ACHN (cell line): ENCODE results near the gene NEGR1.

Source experiments
- DNase-seq: peaks from one replicate; pipeline ENCODE4 v3.0.0-alpha.2; 2015
- in situ Hi-C: cut with HindIII; loops from 2 replicates; pipeline ENCODE4 v1.10.0; 2017; ENCODE audit warnings: low sequenced_read_pairs, low pct_ligation_motif_present, low pct_unique_long_range_greater_than_20kb

NEGR1 gene

GRCh38 chr1:72282271-72283021 is at the start of gene NEGR1:
Gene NEGR1 (minus strand): TSS chr1:72282539.
- DNase-seq = peak; percentile 90
- in situ Hi-C loops = no loop called here

GRCh38 chr1:72326494-72326893 is 44.2 kb upstream of the NEGR1 start:
- in situ Hi-C loops = no loop called here
- DNase-seq = no peak

GRCh38 chr1:72324451-72324850 is 42.1 kb upstream of the NEGR1 start:
- no peak for DNase-seq
- in situ Hi-C loops = no loop called here

- in situ Hi-C loops = no loop called here
- no peak for DNase-seq
Measured at GRCh38 chr1:72322910-72323309, 40.6 kb upstream of the NEGR1 start.

GRCh38 chr1:72296501-72296900 is 14.2 kb upstream of the NEGR1 start:
- DNase-seq = no peak
- in situ Hi-C loops = no loop called here

GRCh38 chr1:72288886-72289285 is 6.5 kb upstream of the NEGR1 start:
- DNase-seq = no peak
- in situ Hi-C loops = no loop called here

GRCh38 chr1:72286401-72286800 is 4.1 kb upstream of the NEGR1 start:
- no peak for DNase-seq
- in situ Hi-C loops = no loop called here

- peak; percentile 71 for DNase-seq
- in situ Hi-C loops = no loop called here
Measured at GRCh38 chr1:72285074-72285425, 2.7 kb upstream of the NEGR1 start.

- DNase-seq = peak; percentile 86
- in situ Hi-C loops = no loop called here
Measured at GRCh38 chr1:72284348-72285073, 2.2 kb upstream of the NEGR1 start.

GRCh38 chr1:72284084-72284347 is 1.7 kb upstream of the NEGR1 start:
- in situ Hi-C loops = no loop called here
- DNase-seq = no peak

GRCh38 chr1:72283307-72284083 is 1.2 kb upstream of the NEGR1 start:
- peak; percentile 64 for DNase-seq
- in situ Hi-C loops = no loop called here

GRCh38 chr1:72283022-72283306 is 625 bp upstream of the NEGR1 start:
- DNase-seq = no peak
- in situ Hi-C loops = no loop called here

GRCh38 chr1:72281637-72282270 is 585 bp downstream of the NEGR1 start:
- in situ Hi-C loops = no loop called here
- peak; percentile 27 for DNase-seq

- no peak for DNase-seq
- in situ Hi-C loops = no loop called here
Measured at GRCh38 chr1:72281144-72281543, 1.2 kb downstream of the NEGR1 start.

GRCh38 chr1:72280711-72281110 is 1.6 kb downstream of the NEGR1 start:
- in situ Hi-C loops = no loop called here

GRCh38 chr1:72280131-72280530 is 2.2 kb downstream of the NEGR1 start:
- in situ Hi-C loops = no loop called here
- no peak for DNase-seq

More at GRCh38 chr1:72280711-72281110, 1.6 kb downstream of the NEGR1 start:
- peak; percentile 33 for DNase-seq

- in situ Hi-C loops = no loop called here
- DNase-seq = peak; percentile 48
Measured at GRCh38 chr1:72278461-72278860, 3.9 kb downstream of the NEGR1 start.

GRCh38 chr1:72271555-72272085 is 10.7 kb downstream of the NEGR1 start:
- in situ Hi-C loops = no loop called here
- no peak for DNase-seq

- DNase-seq = no peak
- in situ Hi-C loops = no loop called here
Measured at GRCh38 chr1:72262735-72263134, 19.6 kb downstream of the NEGR1 start.
